K562 (cell line): Measurements from ENCODE around the gene EMC9. TPM values are rescaled to one million over a fixed set of nuclear protein-coding genes. Genes with fewer than 3 reads are reported as not detected.

Experiments used
- DNMT1 ChIP-seq: fragments of 450-650 bp; IDR thresholded peaks from 2 replicates; pipeline ENCODE4 v1.6.1; 2016; ENCODE audit warnings: antibody characterized with exemption, mild to moderate bottlenecking
- HMGXB4 ChIP-seq: sonication (generic); formaldehyde crosslinking; IDR thresholded peaks from 2 replicates; pipeline ENCODE4 v1.8.1; 2023; ENCODE audit warnings: mild to moderate bottlenecking, missing genetic modification reagents
- ZHX1 ChIP-seq: fragments of 150-350 bp; conservative IDR thresholded peaks from 2 replicates; pipeline ENCODE4 v1.6.1; 2014; ENCODE audit warnings: low read length
- ZNF197 ChIP-seq: fragments of 200-800 bp; sonication (Bioruptor generic); IDR thresholded peaks from 2 replicates; pipeline ENCODE4 v1.6.1; 2016; ENCODE audit warnings: low read depth, missing genetic modification characterization, missing compliant biosample characterization
- polyA plus RNA-seq, 8 experiments: library from polyadenylated mRNA; depleted of rRNA in 4 of 8; stranded (reverse) in 5 of 8; unstranded in 3 of 8; fragments of >200 nt; fragmentation: Nextera tagmentation in 2 of 8; fragmentation: Illumina TruSeq in 1 of 8; extraction: Ambion mirVana in 2 of 8; extraction: Trizol in 1 of 8; gene quantifications; 2 replicates each; pipeline versions ENCODE4 v1.2.1 to v1.2.3, GENCODE V29; 2011 to 2014; ENCODE audit warnings: inconsistent platforms in 1 of 8, missing spikeins in 1 of 8
- total RNA-seq, 7 experiments: library from RNA; depleted of rRNA in 6 of 7; stranded (reverse); fragments of >200 nt in 6 of 7; fragmentation: Illumina TruSeq in 2 of 7; extraction: Trizol in 2 of 7; gene quantifications; 2 replicates each; pipeline versions ENCODE4 v1.2.1 to v1.2.3, GENCODE V29; 2011 to 2021; ENCODE audit warnings: low replicate concordance in 1 of 7

EMC9 gene
- total and polyA plus RNA-seq, 9 of the 15 experiments (the other 6 are each of a cell fraction or from before 2014, with no cell fraction given) = 3.1 to 13.2 (median 7.8) TPM

GRCh38 chr14:24094841-24095270 lies 46.5 kb downstream of the EMC9 start (continued):
- TF ChIP-seq HMGXB4 (CRISPR knock-in tag) (0 out of 2 replicates have a peak, but pooled peaks have one; percentile 6), ZNF197 (CRISPR knock-in tag) (no peak), ZHX1 (no peak), DNMT1 (no peak)
